HEK293T (cell line): ENCODE data around the gene ABCA5.

Experiments
- ARNT ChIP-seq: fragments of 450-650 bp; IDR thresholded peaks from 2 replicates; pipeline ENCODE4 v1.6.1; 2017; ENCODE audit warnings: mild to moderate bottlenecking
- BHLHE40 ChIP-seq: fragments of 450-650 bp; IDR thresholded peaks from 2 replicates; pipeline ENCODE4 v1.6.1; 2016; ENCODE audit warnings: mild to moderate bottlenecking, moderate library complexity, borderline replicate concordance
- ELF4 ChIP-seq: fragments of 450-650 bp; IDR thresholded peaks from 2 replicates; pipeline ENCODE4 v1.6.1; 2017; ENCODE audit warnings: antibody characterized with exemption
- FOXA1 ChIP-seq: fragments of 450-650 bp; IDR thresholded peaks from 2 replicates; pipeline ENCODE4 v1.6.1; 2016; ENCODE audit warnings: mild to moderate bottlenecking
- FOXK2 ChIP-seq: fragments of 450-650 bp; IDR thresholded peaks from 2 replicates; pipeline ENCODE4 v1.6.1; 2016; ENCODE audit warnings: mild to moderate bottlenecking
- FOXM1 ChIP-seq: fragments of 450-650 bp; IDR thresholded peaks from 2 replicates; pipeline ENCODE4 v1.6.1; 2017; ENCODE audit warnings: mild to moderate bottlenecking, borderline replicate concordance
- HDGF ChIP-seq: fragments of 450-650 bp; IDR thresholded peaks from 2 replicates; pipeline ENCODE4 v1.6.1; 2017; ENCODE audit warnings: antibody characterized with exemption, borderline replicate concordance
- L3MBTL2 ChIP-seq: fragments of 450-650 bp; conservative IDR thresholded peaks from 2 replicates; pipeline ENCODE4 v1.6.1; 2016; ENCODE audit warnings: mild to moderate bottlenecking
- LEF1 ChIP-seq: fragments of 450-650 bp; IDR thresholded peaks from 2 replicates; pipeline ENCODE4 v1.6.1; 2017; ENCODE audit warnings: mild to moderate bottlenecking, borderline replicate concordance
- SP1 ChIP-seq: fragments of 450-650 bp; IDR thresholded peaks from 2 replicates; pipeline ENCODE4 v1.6.1; 2017
- SUZ12 ChIP-seq: fragments of 450-650 bp; IDR thresholded peaks from 2 replicates; pipeline ENCODE4 v1.6.1; 2016; ENCODE audit warnings: mild to moderate bottlenecking
- TARDBP ChIP-seq: fragments of 450-650 bp; IDR thresholded peaks from 2 replicates; pipeline ENCODE4 v1.6.1; 2016
- ZNF384 ChIP-seq: fragments of 450-650 bp; IDR thresholded peaks from 2 replicates; pipeline ENCODE4 v1.6.1; 2016

- TF ChIP-seq FOXA1 = no peak
- TF ChIP-seq HDGF = no peak
- no peak for TF ChIP-seq FOXM1
- no peak for TF ChIP-seq TARDBP
- no peak for TF ChIP-seq LEF1
- TF ChIP-seq BHLHE40 = no peak
- TF ChIP-seq ELF4 = no peak
- no peak for TF ChIP-seq SP1
- no peak for TF ChIP-seq FOXK2
- no peak for TF ChIP-seq ZNF384
- TF ChIP-seq L3MBTL2 = no peak
- no peak for TF ChIP-seq ARNT
- TF ChIP-seq SUZ12 = no peak
These were observed 6.6 kb upstream of the ABCA5 start for GRCh38 chr17:69333561-69333960.
